Upper lobe of left lung (tissue), 4 donors: ENCODE results near the gene SLC2A14.
"Not testable (repeated sequence)": the region's sequence is repeated elsewhere in the genome, so short reads cannot be mapped to it uniquely, and the experiment has no call there.

ENCODE experiments used
- EP300 ChIP-seq, 4 donors: sonication (generic); formaldehyde crosslinking; IDR thresholded peaks; one replicate each; pipeline ENCODE4 v1.5.1; 2017; ENCODE audit warnings: antibody characterized with exemption in 4 of 4, control low read depth in 2 of 4
- POLR2A ChIP-seq, 4 donors: fragments of 450-650 bp; IDR thresholded peaks; one replicate each; pipeline ENCODE4 v1.5.1; 2016 to 2017; ENCODE audit warnings: antibody characterized with exemption in 4 of 4, mild to moderate bottlenecking in 2 of 4
- POLR2AphosphoS5 ChIP-seq, 2 donors: sonication (generic); formaldehyde crosslinking; IDR thresholded peaks; one replicate each; pipeline ENCODE4 v1.5.1; 2017; ENCODE audit warnings: antibody characterized with exemption in 2 of 2
- TF ChIP-seq, protein P1 (sequence below), 6 experiments: fragments of 450-650 bp in 4 of 6; fragments of 200-600 bp in 2 of 6; sonication (generic) in 2 of 6; IDR thresholded peaks; one replicate each; pipeline ENCODE4 v1.5.1; 2016 to 2019; ENCODE audit warnings: antibody characterized with exemption in 6 of 6

- TF ChIP-seq, protein P1, sequence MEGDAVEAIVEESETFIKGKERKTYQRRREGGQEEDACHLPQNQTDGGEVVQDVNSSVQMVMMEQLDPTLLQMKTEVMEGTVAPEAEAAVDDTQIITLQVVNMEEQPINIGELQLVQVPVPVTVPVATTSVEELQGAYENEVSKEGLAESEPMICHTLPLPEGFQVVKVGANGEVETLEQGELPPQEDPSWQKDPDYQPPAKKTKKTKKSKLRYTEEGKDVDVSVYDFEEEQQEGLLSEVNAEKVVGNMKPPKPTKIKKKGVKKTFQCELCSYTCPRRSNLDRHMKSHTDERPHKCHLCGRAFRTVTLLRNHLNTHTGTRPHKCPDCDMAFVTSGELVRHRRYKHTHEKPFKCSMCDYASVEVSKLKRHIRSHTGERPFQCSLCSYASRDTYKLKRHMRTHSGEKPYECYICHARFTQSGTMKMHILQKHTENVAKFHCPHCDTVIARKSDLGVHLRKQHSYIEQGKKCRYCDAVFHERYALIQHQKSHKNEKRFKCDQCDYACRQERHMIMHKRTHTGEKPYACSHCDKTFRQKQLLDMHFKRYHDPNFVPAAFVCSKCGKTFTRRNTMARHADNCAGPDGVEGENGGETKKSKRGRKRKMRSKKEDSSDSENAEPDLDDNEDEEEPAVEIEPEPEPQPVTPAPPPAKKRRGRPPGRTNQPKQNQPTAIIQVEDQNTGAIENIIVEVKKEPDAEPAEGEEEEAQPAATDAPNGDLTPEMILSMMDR (IDR thresholded peaks at IDR 0.05): not testable (repeated sequence)
- TF ChIP-seq POLR2A, EP300, POLR2AphosphoS5 (IDR thresholded peaks at IDR 0.05): not testable (repeated sequence)
Measured at GRCh38 chr12:7806319-7806718, 66.4 kb downstream of the SLC2A14 start.
